Endothelial cell of umbilical vein (primary cell): ENCODE measurements around the gene PIGH.

Experiments used
- EZH2 ChIP-seq: IDR thresholded peaks from 2 replicates; pipeline ENCODE4 v1.6.1; 2012; ENCODE audit warnings: borderline replicate concordance, low read depth, mild to moderate bottlenecking, moderate library complexity, low read length, inconsistent platforms; ENCODE audit not compliant: severe bottlenecking
- FOS ChIP-seq: IDR thresholded peaks from 2 replicates; pipeline ENCODE4 v1.6.1; 2011; ENCODE audit warnings: mild to moderate bottlenecking, low read length, moderate library complexity, borderline replicate concordance; ENCODE audit not compliant: insufficient read depth
- GATA2 ChIP-seq: IDR thresholded peaks from 2 replicates; pipeline ENCODE4 v1.7.0; 2011; ENCODE audit warnings: low read depth, mild to moderate bottlenecking, moderate library complexity, mixed read lengths, low read length; ENCODE audit not compliant: insufficient read length, insufficient read depth
- JUN ChIP-seq: IDR thresholded peaks from 2 replicates; pipeline ENCODE4 v1.6.1; 2011; ENCODE audit warnings: borderline replicate concordance, low read depth; ENCODE audit not compliant: insufficient read length, insufficient read depth
- MYC ChIP-seq: IDR thresholded peaks from one replicate; pipeline ENCODE4 v1.6.1; 2011; ENCODE audit warnings: mild to moderate bottlenecking, low read depth, low read length
- POLR2A ChIP-seq: IDR thresholded peaks from 2 replicates; pipeline ENCODE4 v1.6.1; 2012; ENCODE audit warnings: low read depth, mild to moderate bottlenecking, control low read depth, low read length
- POLR2AphosphoS5 ChIP-seq: IDR thresholded peaks from 2 replicates; pipeline ENCODE4 v1.6.1; 2012; ENCODE audit warnings: low read depth, mild to moderate bottlenecking, control low read depth, low read length, moderate library complexity; ENCODE audit not compliant: insufficient read depth
- TF ChIP-seq, protein P1 (sequence below), 2 donors: IDR thresholded peaks; 1 replicate in 1 of 2; 2 replicates in 1 of 2; pipeline ENCODE4 v1.5.1; 2011; ENCODE audit warnings: low read length in 2 of 2, mild to moderate bottlenecking in 2 of 2, moderate library complexity in 2 of 2, control low read depth in 1 of 2, inconsistent platforms in 1 of 2, low read depth in 1 of 2; ENCODE audit not compliant: insufficient read depth in 1 of 2; ENCODE audit errors: extremely low read depth in 1 of 2
- TF ChIP-seq, protein P2 (sequence below): IDR thresholded peaks from 2 replicates; pipeline ENCODE4 v1.6.1; 2011; ENCODE audit not compliant: insufficient read depth, insufficient read length

DNA sequence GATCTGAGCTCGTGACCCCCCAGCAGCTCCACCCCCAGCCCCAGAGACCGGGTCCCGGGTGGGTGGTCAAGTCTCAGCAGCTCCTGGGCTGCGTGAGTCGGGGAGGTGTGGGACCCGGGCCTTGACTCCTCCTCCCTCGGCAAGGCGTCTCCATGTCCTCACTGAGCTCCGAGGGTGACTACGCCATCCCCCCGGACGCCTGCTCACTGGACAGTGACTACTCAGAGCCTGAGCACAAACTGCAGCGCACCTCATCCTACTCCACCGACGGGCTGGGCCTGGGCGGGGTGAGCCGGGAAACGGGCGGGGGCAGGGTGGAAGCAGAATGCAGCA is 28.1 kb downstream of the PIGH start:
- TF ChIP-seq POLR2AphosphoS5 = no peak
- TF ChIP-seq, protein P1, sequence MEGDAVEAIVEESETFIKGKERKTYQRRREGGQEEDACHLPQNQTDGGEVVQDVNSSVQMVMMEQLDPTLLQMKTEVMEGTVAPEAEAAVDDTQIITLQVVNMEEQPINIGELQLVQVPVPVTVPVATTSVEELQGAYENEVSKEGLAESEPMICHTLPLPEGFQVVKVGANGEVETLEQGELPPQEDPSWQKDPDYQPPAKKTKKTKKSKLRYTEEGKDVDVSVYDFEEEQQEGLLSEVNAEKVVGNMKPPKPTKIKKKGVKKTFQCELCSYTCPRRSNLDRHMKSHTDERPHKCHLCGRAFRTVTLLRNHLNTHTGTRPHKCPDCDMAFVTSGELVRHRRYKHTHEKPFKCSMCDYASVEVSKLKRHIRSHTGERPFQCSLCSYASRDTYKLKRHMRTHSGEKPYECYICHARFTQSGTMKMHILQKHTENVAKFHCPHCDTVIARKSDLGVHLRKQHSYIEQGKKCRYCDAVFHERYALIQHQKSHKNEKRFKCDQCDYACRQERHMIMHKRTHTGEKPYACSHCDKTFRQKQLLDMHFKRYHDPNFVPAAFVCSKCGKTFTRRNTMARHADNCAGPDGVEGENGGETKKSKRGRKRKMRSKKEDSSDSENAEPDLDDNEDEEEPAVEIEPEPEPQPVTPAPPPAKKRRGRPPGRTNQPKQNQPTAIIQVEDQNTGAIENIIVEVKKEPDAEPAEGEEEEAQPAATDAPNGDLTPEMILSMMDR (IDR thresholded peaks at IDR 0.05; ENCODE audit: extremely low read depth in 1 of 2, insufficient read depth in 1 of 2, low read depth in 1 of 2, low read length in 2 of 2) = no peak
- no peak for TF ChIP-seq EZH2
- no peak for TF ChIP-seq POLR2A
- TF ChIP-seq, protein P2, sequence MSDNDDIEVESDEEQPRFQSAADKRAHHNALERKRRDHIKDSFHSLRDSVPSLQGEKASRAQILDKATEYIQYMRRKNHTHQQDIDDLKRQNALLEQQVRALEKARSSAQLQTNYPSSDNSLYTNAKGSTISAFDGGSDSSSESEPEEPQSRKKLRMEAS = no peak
- no peak for TF ChIP-seq FOS
- no peak for TF ChIP-seq MYC
- no peak for TF ChIP-seq JUN
- no peak for TF ChIP-seq GATA2
